ENCODE results near the gene SPIN1.
A peak's percentile ranks its signal among the peaks of the same experiment; 100 is the strongest.
"Not testable (repeated sequence)": the region's sequence is repeated elsewhere in the genome, so short reads cannot be mapped to it uniquely, and the experiment has no call there.

The SPIN1 gene

DNA sequence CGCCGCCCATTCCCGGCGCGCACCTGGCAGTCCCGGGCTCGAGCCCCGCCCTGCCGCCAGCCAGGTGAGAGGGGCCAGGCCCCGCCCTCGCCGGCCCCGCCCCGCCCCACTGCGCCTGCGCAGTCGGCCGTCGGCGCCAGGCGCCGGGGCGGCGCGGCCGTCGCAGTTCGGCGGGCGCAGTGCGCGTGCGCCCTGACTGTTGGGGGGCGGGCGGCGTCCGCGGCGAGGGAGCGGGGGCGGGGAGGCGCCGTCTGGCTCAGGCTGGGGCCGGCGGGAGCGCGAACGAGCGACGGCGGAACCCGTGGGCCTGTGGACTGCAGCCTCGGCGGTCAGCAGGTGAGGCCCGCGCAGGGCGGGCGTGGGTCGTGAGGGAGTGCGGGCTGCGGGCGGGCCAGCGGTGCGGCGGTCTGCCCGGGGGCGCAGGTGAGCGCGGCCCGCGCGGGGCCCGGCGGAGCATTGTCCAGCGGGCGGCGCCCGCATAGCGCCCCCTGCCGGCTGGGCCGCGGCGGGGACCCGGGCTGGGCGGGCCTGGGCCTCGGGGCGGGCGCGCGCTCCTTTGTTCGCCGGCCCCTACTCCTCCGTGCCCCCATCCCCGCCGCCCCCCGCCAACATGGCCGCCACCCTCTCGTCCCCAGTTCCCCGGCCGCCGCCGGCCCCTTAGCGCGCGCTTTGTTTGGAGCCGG lies at the start of gene SPIN1:
SPIN1 (plus strand) TSS at position 242 of the 683 bp plus-strand sequence. CDS start 38,096 bp downstream, outside the sequence.
- Histone ChIP-seq H3K36me3 (ENCODE audit: insufficient read depth, insufficient read length, low read length) (peaks cover 22% of the 10 kb centered on the region), H3K4me1 (ENCODE audit: insufficient read depth, insufficient read length) (peaks cover 3% of the 10 kb centered on the region), H3K9me3 (ENCODE audit: insufficient read depth, low read length) (no peaks in the 10 kb centered on the region; the same call in 1 of the 2 replicates), H3K9ac (ENCODE audit: insufficient read length, low read depth) (peak within 1 kb of the TSS; percentile 89), H3K4me3 (ENCODE audit: insufficient read length, low read depth) (peak within 1 kb of the TSS; percentile 80), H3K27me3 (ENCODE audit: insufficient read depth, insufficient read length) (peaks cover 8% of the 10 kb centered on the region)
- TF ChIP-seq ZNF274 (IDR thresholded peaks at IDR 0.05; ENCODE audit: low read depth, low read length) (no peak), YY1 (IDR thresholded peaks at IDR 0.05; ENCODE audit: insufficient read depth, insufficient read length) (peak; percentile 23), SUZ12 (IDR thresholded peaks at IDR 0.05; ENCODE audit: extremely low read depth, insufficient read depth, insufficient read length) (no peak)
- peak; percentile 70 for DNase-seq (ENCODE audit: low read depth, low spot score)

DNA sequence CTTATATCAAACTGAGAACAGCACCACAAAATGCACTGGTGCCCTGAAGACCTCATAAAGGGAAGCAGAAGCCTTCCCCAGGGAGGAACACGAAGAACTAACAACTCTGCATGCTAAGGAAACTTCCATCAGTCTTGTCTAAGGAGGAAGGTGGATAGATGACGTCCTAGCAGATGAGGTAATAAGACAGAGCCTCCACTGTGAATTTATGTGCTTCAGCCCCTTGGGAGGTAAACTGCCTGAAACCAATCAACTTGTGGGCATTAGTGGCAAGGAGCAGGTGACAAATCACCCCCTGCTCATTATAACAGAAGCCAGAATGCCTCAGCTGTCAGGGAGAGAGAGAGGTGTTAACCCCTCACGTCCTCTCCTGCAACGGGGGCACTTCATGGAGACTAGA lies 48.9 kb upstream of the SPIN1 start:
- Histone ChIP-seq H3K36me3 (ENCODE audit: insufficient read depth, insufficient read length, low read length) (no peaks in the 10 kb centered on the region), H3K4me3 (ENCODE audit: insufficient read length, low read depth) (no peak overlapping the region), H3K9ac (ENCODE audit: insufficient read length, low read depth) (no peak overlapping the region), H3K4me1 (ENCODE audit: insufficient read depth, insufficient read length) (peaks cover 4% of the 10 kb centered on the region), H3K9me3 (ENCODE audit: insufficient read depth, low read length) (no peaks in the 10 kb centered on the region), H3K27me3 (ENCODE audit: insufficient read depth, insufficient read length) (no peaks in the 10 kb centered on the region)
- TF ChIP-seq YY1 (IDR thresholded peaks at IDR 0.05; ENCODE audit: insufficient read depth, insufficient read length), result no peak
- DNase-seq (ENCODE audit: low read depth, low spot score), result no peak

GRCh38 chr9:88342246-88342645 lies 46.0 kb upstream of the SPIN1 start:
- DNase-seq (ENCODE audit: low read depth, low spot score), result no peak
- TF ChIP-seq YY1 (IDR thresholded peaks at IDR 0.05; ENCODE audit: insufficient read depth, insufficient read length) (no peak), SUZ12 (IDR thresholded peaks at IDR 0.05; ENCODE audit: extremely low read depth, insufficient read depth, insufficient read length) (no peak), ZNF274 (IDR thresholded peaks at IDR 0.05; ENCODE audit: low read depth, low read length) (no peak)
- Histone ChIP-seq H3K27me3 (ENCODE audit: insufficient read depth, insufficient read length) (no peaks in the 10 kb centered on the region), H3K4me3 (ENCODE audit: insufficient read length, low read depth) (no peak overlapping the region), H3K9me3 (ENCODE audit: insufficient read depth, low read length) (no peaks in the 10 kb centered on the region), H3K36me3 (ENCODE audit: insufficient read depth, insufficient read length, low read length) (no peaks in the 10 kb centered on the region), H3K4me1 (ENCODE audit: insufficient read depth, insufficient read length) (peaks cover 3% of the 10 kb centered on the region), H3K9ac (ENCODE audit: insufficient read length, low read depth) (no peak overlapping the region)

GRCh38 chr9:88344013-88344412 lies 44.2 kb upstream of the SPIN1 start:
- Histone ChIP-seq H3K9ac (ENCODE audit: insufficient read length, low read depth) (no peak overlapping the region), H3K27me3 (ENCODE audit: insufficient read depth, insufficient read length) (no peaks in the 10 kb centered on the region), H3K9me3 (ENCODE audit: insufficient read depth, low read length) (no peaks in the 10 kb centered on the region), H3K4me3 (ENCODE audit: insufficient read length, low read depth) (no peak overlapping the region), H3K36me3 (ENCODE audit: insufficient read depth, insufficient read length, low read length) (no peaks in the 10 kb centered on the region), H3K4me1 (ENCODE audit: insufficient read depth, insufficient read length) (no peaks in the 10 kb centered on the region)
- DNase-seq (ENCODE audit: low read depth, low spot score), result no peak
- no peak for TF ChIP-seq SUZ12 (IDR thresholded peaks at IDR 0.05; ENCODE audit: extremely low read depth, insufficient read depth, insufficient read length)
- no peak for TF ChIP-seq YY1 (IDR thresholded peaks at IDR 0.05; ENCODE audit: insufficient read depth, insufficient read length)
- no peak for TF ChIP-seq ZNF274 (IDR thresholded peaks at IDR 0.05; ENCODE audit: low read depth, low read length)

- not testable (repeated sequence) for H3K4me1 ChIP-seq (ENCODE audit: insufficient read depth, insufficient read length); DNase-seq (ENCODE audit: low read depth, low spot score); H3K27me3 ChIP-seq (ENCODE audit: insufficient read depth, insufficient read length); H3K36me3 ChIP-seq (ENCODE audit: insufficient read depth, insufficient read length, low read length); H3K4me3 ChIP-seq (ENCODE audit: insufficient read length, low read depth)
- H3K9me3 ChIP-seq (ENCODE audit: insufficient read depth, low read length), result peaks cover 17% of the 10 kb centered on the region
- H3K9ac ChIP-seq (ENCODE audit: insufficient read length, low read depth), result peak overlapping the region; percentile 16
These were observed 37.9 kb upstream of the SPIN1 start for GRCh38 chr9:88350354-88350753.

GRCh38 chr9:88355166-88355565 lies 33.1 kb upstream of the SPIN1 start:
- DNase-seq (ENCODE audit: low read depth, low spot score), result no peak

DNA sequence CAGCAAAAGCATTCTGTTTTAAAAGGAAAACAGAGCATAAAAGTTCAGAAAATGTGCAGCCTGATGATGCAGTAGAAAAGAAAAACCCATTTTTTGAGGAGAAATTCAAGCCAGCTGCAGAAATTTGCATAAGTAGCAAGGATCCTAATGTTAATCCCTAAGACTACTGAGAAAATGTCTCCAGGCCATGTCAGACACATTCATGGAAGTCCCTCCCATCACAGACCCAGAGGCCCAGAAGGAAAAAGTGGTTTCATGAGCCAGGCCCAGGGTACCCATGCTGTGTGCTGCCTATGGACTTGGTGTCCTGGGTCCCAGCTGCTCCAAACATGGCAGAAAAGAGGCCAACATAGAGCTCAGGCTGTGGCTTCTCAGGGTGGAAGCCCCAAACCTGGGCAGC lies 31.0 kb upstream of the SPIN1 start:
- H3K4me3 ChIP-seq (ENCODE audit: insufficient read length, low read depth); H3K36me3 ChIP-seq (ENCODE audit: insufficient read depth, insufficient read length, low read length); H3K9ac ChIP-seq (ENCODE audit: insufficient read length, low read depth); H3K4me1 ChIP-seq (ENCODE audit: insufficient read depth, insufficient read length); DNase-seq (ENCODE audit: low read depth, low spot score); H3K27me3 ChIP-seq (ENCODE audit: insufficient read depth, insufficient read length): not testable (repeated sequence)
- peaks cover 33% of the 10 kb centered on the region for H3K9me3 ChIP-seq (ENCODE audit: insufficient read depth, low read length)

More at GRCh38 chr9:88355166-88355565, 33.1 kb upstream of the SPIN1 start:
- H3K9ac ChIP-seq (ENCODE audit: insufficient read length, low read depth), result no peak overlapping the region
- H3K9me3 ChIP-seq (ENCODE audit: insufficient read depth, low read length), result peaks cover 33% of the 10 kb centered on the region
- no peaks in the 10 kb centered on the region for H3K36me3 ChIP-seq (ENCODE audit: insufficient read depth, insufficient read length, low read length)
- peaks cover under 1% of the 10 kb centered on the region for H3K4me1 ChIP-seq (ENCODE audit: insufficient read depth, insufficient read length)
- H3K27me3 ChIP-seq (ENCODE audit: insufficient read depth, insufficient read length), result no peaks in the 10 kb centered on the region
- H3K4me3 ChIP-seq (ENCODE audit: insufficient read length, low read depth), result no peak overlapping the region
- TF ChIP-seq YY1 (IDR thresholded peaks at IDR 0.05; ENCODE audit: insufficient read depth, insufficient read length) (no peak), SUZ12 (IDR thresholded peaks at IDR 0.05; ENCODE audit: extremely low read depth, insufficient read depth, insufficient read length) (no peak), ZNF274 (IDR thresholded peaks at IDR 0.05; ENCODE audit: low read depth, low read length) (no peak)

- Histone ChIP-seq H3K9ac (ENCODE audit: insufficient read length, low read depth) (no peak overlapping the region), H3K4me1 (ENCODE audit: insufficient read depth, insufficient read length) (no peaks in the 10 kb centered on the region), H3K9me3 (ENCODE audit: insufficient read depth, low read length) (peaks cover 33% of the 10 kb centered on the region), H3K27me3 (ENCODE audit: insufficient read depth, insufficient read length) (no peaks in the 10 kb centered on the region), H3K36me3 (ENCODE audit: insufficient read depth, insufficient read length, low read length) (no peaks in the 10 kb centered on the region), H3K4me3 (ENCODE audit: insufficient read length, low read depth) (no peak overlapping the region)
- TF ChIP-seq ZNF274 (IDR thresholded peaks at IDR 0.05; ENCODE audit: low read depth, low read length) (no peak), YY1 (IDR thresholded peaks at IDR 0.05; ENCODE audit: insufficient read depth, insufficient read length) (no peak), SUZ12 (IDR thresholded peaks at IDR 0.05; ENCODE audit: extremely low read depth, insufficient read depth, insufficient read length) (no peak)
- DNase-seq (ENCODE audit: low read depth, low spot score), result no peak
These were observed 29.5 kb upstream of the SPIN1 start for GRCh38 chr9:88358723-88359122.

Data from NT2/D1 (cell line).